Gastroesophageal sphincter (tissue), 4 donors: Measurements from ENCODE around the gene TMEM147. TPM values are rescaled to one million over a fixed set of nuclear protein-coding genes. Genes with fewer than 3 reads are reported as not detected.

ENCODE experiments used
- ATAC-seq: fragments of 150-250 bp; one replicate; pipeline ENCODE4 v1.9.1; 2016; ENCODE audit warnings: mild to moderate bottlenecking, moderate library complexity
- H3K27ac ChIP-seq, 4 donors: fragments of 200-600 bp; sonication (generic) in 3 of 4; 1 replicate in 3 of 4; 2 replicates in 1 of 4; pipeline ENCODE4 v1.5.1; 2016 to 2019
- H3K27me3 ChIP-seq: fragments of 200-600 bp; sonication (generic); one replicate; pipeline ENCODE4 v1.5.1; 2019
- H3K36me3 ChIP-seq, 2 donors: fragments of 200-600 bp; sonication (generic); one replicate each; pipeline ENCODE4 v1.5.1; 2019; ENCODE audit warnings: control low read depth in 1 of 2
- H3K4me1 ChIP-seq, 3 donors: fragments of 200-600 bp; sonication (generic); 1 replicate in 2 of 3; 2 replicates in 1 of 3; pipeline ENCODE4 v1.5.1; 2016 to 2019; ENCODE audit warnings: control low read depth in 2 of 3
- H3K4me3 ChIP-seq, 2 donors: fragments of 200-600 bp; sonication (generic); one replicate each; pipeline ENCODE4 v1.5.1; 2019; ENCODE audit warnings: mild to moderate bottlenecking in 1 of 2, moderate library complexity in 1 of 2
- H3K9me3 ChIP-seq, 3 donors: fragments of 200-600 bp; sonication (generic); one replicate each; pipeline ENCODE4 v1.5.1; 2017 to 2019; ENCODE audit warnings: control low read depth in 2 of 3
- CTCF ChIP-seq, 4 experiments: fragments of 200-600 bp in 2 of 4; fragments of 450-650 bp in 2 of 4; sonication (generic) in 1 of 4; IDR thresholded peaks; one replicate each; pipeline ENCODE4 v1.5.1; 2017 to 2019; ENCODE audit warnings: antibody characterized with exemption in 4 of 4, mild to moderate bottlenecking in 2 of 4, moderate library complexity in 2 of 4
- EP300 ChIP-seq: sonication (generic); formaldehyde crosslinking; IDR thresholded peaks from one replicate; pipeline ENCODE4 v1.6.1; 2017; ENCODE audit warnings: antibody characterized with exemption, mild to moderate bottlenecking
- POLR2A ChIP-seq, 2 donors: fragments of 450-650 bp; IDR thresholded peaks; one replicate each; pipeline ENCODE4 v1.6.1; 2017; ENCODE audit warnings: antibody characterized with exemption in 2 of 2, mild to moderate bottlenecking in 2 of 2, moderate library complexity in 1 of 2
- POLR2AphosphoS5 ChIP-seq: sonication (generic); formaldehyde crosslinking; IDR thresholded peaks from one replicate; pipeline ENCODE4 v1.6.1; 2017; ENCODE audit warnings: antibody characterized with exemption
- WGBS, 2 donors: methylation state at CpG; one replicate each; pipeline ENCODE4 v1.1.5; 2018; ENCODE audit warnings: low coverage in 1 of 2; 5-methylcytosine and 5-hydroxymethylcytosine counted together
- total RNA-seq, 4 donors: library from RNA; depleted of rRNA; stranded (reverse); fragments of >200 nt; gene quantifications; one replicate each; pipeline ENCODE4 v1.1.0, GENCODE V29; 2016

TMEM147 gene
- total RNA-seq, 4 donors from 2014 or later = 60.0 to 82.6 (median 64.1) TPM

- no peak for ATAC-seq
- H3K36me3 ChIP-seq = no peaks in the 10 kb centered on the region
- no peak for TF ChIP-seq POLR2AphosphoS5
- no peak for TF ChIP-seq EP300
- TF ChIP-seq CTCF (IDR thresholded peaks at IDR 0.05) = no peak
- TF ChIP-seq POLR2A (IDR thresholded peaks at IDR 0.05) = no peak
- H3K9me3 ChIP-seq = no peaks in the 10 kb centered on the region
- H3K27me3 ChIP-seq = peaks cover 100% of the 10 kb centered on the region
- peaks cover 0 to 8% (median 0%) of the 10 kb centered on the region in 3 donors for H3K4me1 ChIP-seq
- H3K4me3 ChIP-seq = no peak overlapping the region
- 50 to 100% methylated on average over 1 to 5 of the region's 6 CpGs for WGBS, 2 donors
- H3K27ac ChIP-seq = no peak overlapping the region
These were observed 14.1 kb upstream of the TMEM147 start for GRCh38 chr19:35531291-35531690.

- Histone ChIP-seq H3K27me3 (peaks cover 83% of the 10 kb centered on the region), H3K27ac (no peak within 1 kb of the TSS), H3K4me1 (peaks cover 0 to 8% (median 0%) of the 10 kb centered on the region in 3 donors), H3K4me3 (no peak within 1 kb of the TSS), H3K9me3 (no peaks in the 10 kb centered on the region), H3K36me3 (no peaks in the 10 kb centered on the region)
- 26 to 33% methylated on average over 2 to 15 of the region's 39 CpGs for WGBS, 2 donors
- no peak for ATAC-seq
- TF ChIP-seq EP300 = no peak
- TF ChIP-seq POLR2A (IDR thresholded peaks at IDR 0.05) = no peak
- no peak for TF ChIP-seq POLR2AphosphoS5
- no peak for TF ChIP-seq CTCF (IDR thresholded peaks at IDR 0.05)
These were observed 12.1 kb upstream of the TMEM147 start, which contains the start of gene GAPDHS for GRCh38 chr19:35533201-35533821. Gene GAPDHS, plus strand, starts transcription at chr19:35533456. Its CDS starts 72 bp downstream, at chr19:35533528.

GRCh38 chr19:35533822-35534392 is 11.5 kb upstream of the TMEM147 start:
- Histone ChIP-seq H3K4me1 (peaks cover 0 to 8% (median 0%) of the 10 kb centered on the region in 3 donors), H3K27me3 (peaks cover 77% of the 10 kb centered on the region), H3K9me3 (no peaks in the 10 kb centered on the region), H3K36me3 (no peaks in the 10 kb centered on the region), H3K27ac (no peak overlapping the region), H3K4me3 (no peak overlapping the region)
- TF ChIP-seq POLR2AphosphoS5 (no peak), CTCF (IDR thresholded peaks at IDR 0.05) (no peak), POLR2A (IDR thresholded peaks at IDR 0.05) (no peak), EP300 (no peak)
- 20% methylated on average over 2 of the region's 30 CpGs; no CpG with 5 or more reads in 1 of the 2 donors for WGBS, 2 donors
- no peak for ATAC-seq

- H3K27me3 ChIP-seq = peaks cover 67% of the 10 kb centered on the region
- peaks cover 0 to 8% (median 0%) of the 10 kb centered on the region in 3 donors for H3K4me1 ChIP-seq
- H3K9me3 ChIP-seq = no peaks in the 10 kb centered on the region
- ATAC-seq = no peak
- H3K36me3 ChIP-seq = no peaks in the 10 kb centered on the region
- H3K27ac ChIP-seq = no peak overlapping the region
- WGBS, 2 donors = 50 to 72% methylated on average over 6 of the region's 10 CpGs
- TF ChIP-seq CTCF (IDR thresholded peaks at IDR 0.05) (no peak), EP300 (no peak), POLR2AphosphoS5 (no peak), POLR2A (IDR thresholded peaks at IDR 0.05) (no peak)
- H3K4me3 ChIP-seq = no peak overlapping the region
These were observed 10.5 kb upstream of the TMEM147 start for GRCh38 chr19:35534803-35535480.
